Measurements from ENCODE around the gene FBXL20. TPM values are rescaled to one million over a fixed set of nuclear protein-coding genes. Genes with fewer than 3 reads are reported as not detected.
"Not testable (repeated sequence)": the region's sequence is repeated elsewhere in the genome, so short reads cannot be mapped to it uniquely, and the experiment has no call there.

Gene FBXL20
- total and polyA plus RNA-seq, 11 donors = 3.1 to 21.9 (median 12.2) TPM

- TF ChIP-seq CTCF (IDR thresholded peaks at IDR 0.05) (no peak), POLR2A (IDR thresholded peaks at IDR 0.05) (no peak)
- H3K9me3 ChIP-seq = no peaks in the 10 kb centered on the region
- DNase-seq = no peak
- H3K4me3 ChIP-seq = no peak overlapping the region
- peaks cover 0 to 23% (median 4%) of the 10 kb centered on the region in 9 donors for H3K36me3 ChIP-seq
- ATAC-seq = no peak
- H3K4me1 ChIP-seq = peaks cover 0 to 6% (median 0%) of the 10 kb centered on the region in 12 donors
- H3K27ac ChIP-seq = no peak overlapping the region
- intact Hi-C loops (cut with DNase I) = no loop called here
- 96 to 99% (median 98%) methylated on average over 6 of the region's 6 CpGs for WGBS, 4 donors
- no peaks in the 10 kb centered on the region for H3K27me3 ChIP-seq
Observed at GRCh38 chr17:39385040-39385439, 16.4 kb downstream of the FBXL20 start.

DNA sequence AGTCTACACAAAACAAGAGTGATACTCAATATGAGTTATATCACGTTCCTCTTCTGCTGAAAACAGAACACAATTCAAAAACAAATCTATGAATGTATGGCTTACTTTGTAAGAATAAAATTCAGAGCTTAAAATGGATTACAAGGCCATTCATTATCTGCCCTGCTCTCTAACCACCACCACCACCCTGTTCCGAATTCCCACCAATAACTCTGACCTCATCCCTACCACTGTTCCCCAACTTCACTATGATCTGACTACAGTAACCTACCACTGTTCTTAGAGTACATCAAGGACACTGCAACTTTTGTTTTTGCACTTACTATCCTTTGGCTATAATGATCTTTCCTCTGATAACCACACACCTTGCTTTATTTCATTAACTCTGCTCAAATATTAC, 21.3 kb downstream of the FBXL20 start:
- WGBS, 4 donors = 84 to 93% (median 88%) methylated on average over 2 of the region's 2 CpGs
- no peak overlapping the region for H3K27ac ChIP-seq
- H3K27me3 ChIP-seq = no peaks in the 10 kb centered on the region
- peaks cover 0 to 6% (median 0%) of the 10 kb centered on the region in 9 donors for H3K36me3 ChIP-seq
- no peak for DNase-seq
- no peak overlapping the region for H3K4me3 ChIP-seq
- H3K9me3 ChIP-seq = no peaks in the 10 kb centered on the region
- H3K4me1 ChIP-seq = peaks cover 0 to 25% (median 9%) of the 10 kb centered on the region in 12 donors
- TF ChIP-seq CTCF (IDR thresholded peaks at IDR 0.05) = no peak
- no peak for TF ChIP-seq POLR2A (IDR thresholded peaks at IDR 0.05)
- intact Hi-C loops (cut with DNase I) = no loop called here
- ATAC-seq = no peak

DNA sequence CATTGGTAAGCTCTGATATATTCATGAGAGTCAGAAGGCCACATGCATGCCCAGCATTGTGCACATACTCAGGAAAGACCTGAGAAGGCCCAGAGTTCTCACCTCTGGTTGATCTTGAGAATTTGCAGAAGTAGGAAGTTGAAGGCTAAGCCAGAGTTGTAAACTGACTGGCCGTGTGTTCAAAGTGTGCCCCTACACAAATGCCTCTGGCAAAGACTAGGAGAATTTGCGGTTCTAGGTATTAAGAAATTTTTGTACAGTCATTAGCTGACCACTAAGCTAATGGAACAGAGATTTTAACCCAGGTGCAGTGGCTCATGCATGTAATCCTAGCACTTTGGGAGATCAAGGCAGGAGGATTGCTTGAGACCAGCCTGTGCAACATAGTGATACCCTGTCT, 25.0 kb downstream of the FBXL20 start:
- H3K36me3 ChIP-seq = no peaks in the 10 kb centered on the region
- DNase-seq (no peak), ATAC-seq (no peak)
- H3K4me3 ChIP-seq = no peak overlapping the region
- intact Hi-C loops (cut with DNase I) = no loop called here
- no peak overlapping the region for H3K27ac ChIP-seq
- H3K4me1 ChIP-seq = peaks cover 0 to 28% (median 9%) of the 10 kb centered on the region in 12 donors
- no peak for TF ChIP-seq POLR2A (IDR thresholded peaks at IDR 0.05)
- TF ChIP-seq CTCF (IDR thresholded peaks at IDR 0.05) = no peak
- H3K9me3 ChIP-seq = no peaks in the 10 kb centered on the region
- no peaks in the 10 kb centered on the region for H3K27me3 ChIP-seq
- WGBS, 4 donors = 45 to 77% (median 60%) methylated on average over 2 of the region's 2 CpGs

DNA sequence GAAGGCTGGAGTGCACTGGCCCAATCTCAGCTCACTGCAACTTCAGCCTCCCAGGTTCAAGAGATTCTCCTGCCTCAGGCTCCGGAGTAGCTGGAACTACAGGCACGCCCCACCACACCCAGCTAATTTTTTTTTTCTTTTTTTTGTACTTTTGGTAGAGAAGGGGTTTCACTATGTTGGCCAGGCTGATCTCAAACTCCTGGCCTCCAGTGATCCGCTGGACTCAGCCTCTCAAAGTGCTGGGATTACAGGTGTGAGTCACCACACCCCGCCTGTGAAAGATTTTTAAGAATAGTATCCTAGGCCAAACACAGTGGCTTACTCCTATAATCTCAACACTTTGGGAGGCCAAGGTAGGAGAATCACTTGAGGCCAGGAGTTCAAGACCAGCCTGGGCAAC, 33.6 kb downstream of the FBXL20 start:
- H3K27ac ChIP-seq; ATAC-seq; H3K4me3 ChIP-seq; H3K27me3 ChIP-seq; DNase-seq; intact Hi-C loops (cut with DNase I); H3K9me3 ChIP-seq; H3K36me3 ChIP-seq: not testable (repeated sequence)
- 98 to 100% (median 98%) methylated on average over 4 of the region's 4 CpGs for WGBS, 4 donors
- H3K4me1 ChIP-seq = peaks cover 0 to 36% (median 19%) of the 10 kb centered on the region in 12 donors

GRCh38 chr17:39365872-39366271, 35.6 kb downstream of the FBXL20 start:
- ATAC-seq (peak in 1 of 4 donors; percentile 22), DNase-seq (no peak)
- Histone ChIP-seq H3K27me3 (no peaks in the 10 kb centered on the region), H3K9me3 (no peaks in the 10 kb centered on the region), H3K36me3 (peaks cover 0 to 4% (median 0%) of the 10 kb centered on the region in 9 donors), H3K4me3 (peak overlapping the region in 4 of 12 donors; percentile 6 to 29 (median 14)), H3K4me1 (peaks cover 0 to 45% (median 22%) of the 10 kb centered on the region in 12 donors), H3K27ac (peak overlapping the region in 10 of 12 donors; percentile 28 to 66 (median 49))
- 62 to 71% (median 67%) methylated on average over 5 of the region's 5 CpGs for WGBS, 4 donors
- intact Hi-C loops (cut with DNase I) = no loop called here
- TF ChIP-seq CTCF (IDR thresholded peaks at IDR 0.05) = no peak
- no peak for TF ChIP-seq POLR2A (IDR thresholded peaks at IDR 0.05)
